ENCODE results near the gene DTWD2.

DNA sequence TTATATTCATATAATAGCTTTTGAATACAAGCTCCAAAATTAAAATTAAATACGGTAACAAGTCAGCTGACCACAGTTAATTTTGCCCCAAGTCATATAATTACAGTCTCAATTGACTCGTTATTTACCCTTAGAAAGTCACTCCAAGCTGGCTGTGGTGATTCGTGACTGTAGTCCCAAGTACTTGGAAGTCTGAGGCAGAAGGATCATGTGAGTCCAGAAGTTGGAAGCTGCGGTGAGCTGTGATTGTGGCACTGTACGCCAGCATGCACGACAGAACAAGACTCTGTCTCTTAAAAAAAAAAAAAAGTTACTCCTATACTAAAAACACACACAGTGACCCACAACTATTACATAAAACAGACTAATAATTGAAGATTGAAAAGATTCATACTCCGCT, 31.6 kb upstream of the DTWD2 start:
- TF ChIP-seq, protein P1, sequence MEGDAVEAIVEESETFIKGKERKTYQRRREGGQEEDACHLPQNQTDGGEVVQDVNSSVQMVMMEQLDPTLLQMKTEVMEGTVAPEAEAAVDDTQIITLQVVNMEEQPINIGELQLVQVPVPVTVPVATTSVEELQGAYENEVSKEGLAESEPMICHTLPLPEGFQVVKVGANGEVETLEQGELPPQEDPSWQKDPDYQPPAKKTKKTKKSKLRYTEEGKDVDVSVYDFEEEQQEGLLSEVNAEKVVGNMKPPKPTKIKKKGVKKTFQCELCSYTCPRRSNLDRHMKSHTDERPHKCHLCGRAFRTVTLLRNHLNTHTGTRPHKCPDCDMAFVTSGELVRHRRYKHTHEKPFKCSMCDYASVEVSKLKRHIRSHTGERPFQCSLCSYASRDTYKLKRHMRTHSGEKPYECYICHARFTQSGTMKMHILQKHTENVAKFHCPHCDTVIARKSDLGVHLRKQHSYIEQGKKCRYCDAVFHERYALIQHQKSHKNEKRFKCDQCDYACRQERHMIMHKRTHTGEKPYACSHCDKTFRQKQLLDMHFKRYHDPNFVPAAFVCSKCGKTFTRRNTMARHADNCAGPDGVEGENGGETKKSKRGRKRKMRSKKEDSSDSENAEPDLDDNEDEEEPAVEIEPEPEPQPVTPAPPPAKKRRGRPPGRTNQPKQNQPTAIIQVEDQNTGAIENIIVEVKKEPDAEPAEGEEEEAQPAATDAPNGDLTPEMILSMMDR (IDR thresholded peaks at IDR 0.05; ENCODE audit: low read depth, low read length), result no peak
- TF ChIP-seq EZH2phosphoT487 (IDR thresholded peaks at IDR 0.05; ENCODE audit: low read depth), result no peak

Data from OCI-LY3 (cell line).